H1 (cell line): Measurements from ENCODE around the gene MOGAT3. TPM values are rescaled to one million over a fixed set of nuclear protein-coding genes. Genes with fewer than 3 reads are reported as not detected.

Experiments used
- ATF2 ChIP-seq: IDR thresholded peaks from 2 replicates; pipeline ENCODE4 v1.6.1; 2012; ENCODE audit warnings: low read length, inconsistent platforms
- KDM5A ChIP-seq: fragments of 200-600 bp; IDR thresholded peaks from 2 replicates; pipeline ENCODE4 v1.7.1; 2012; ENCODE audit warnings: mild to moderate bottlenecking, low read length, inconsistent platforms, mixed read lengths
- RBBP5 ChIP-seq: IDR thresholded peaks from 2 replicates; pipeline ENCODE4 v1.7.1; 2012; ENCODE audit warnings: low read depth, mild to moderate bottlenecking, inconsistent platforms, low read length, moderate library complexity, borderline replicate concordance
- SIRT6 ChIP-seq: IDR thresholded peaks from one replicate; pipeline ENCODE4 v1.7.1; 2012; ENCODE audit warnings: low read length, inconsistent platforms
- TAF1 ChIP-seq: IDR thresholded peaks from 2 replicates; pipeline ENCODE4 v1.6.1; 2011; ENCODE audit warnings: mild to moderate bottlenecking, low read depth, low read length
- polyA plus RNA-seq, 7 experiments: library from polyadenylated mRNA; depleted of rRNA in 3 of 7; stranded (reverse) in 5 of 7; unstranded in 2 of 7; fragments of >200 nt in 5 of 7; fragments of 200-250 nt in 2 of 7; gene quantifications; 1 replicate in 5 of 7; 2 replicates in 1 of 7; 4 replicates in 1 of 7; pipeline versions ENCODE4 v1.2.1 to v1.2.3, GENCODE V29; 2011 to 2013; ENCODE audit warnings: missing spikeins in 2 of 7, mixed read lengths in 2 of 7
- total RNA-seq: library from RNA; stranded (reverse); fragmentation: NEBNext Ultra II Directional; extraction: Animal tissue kit (Norgen Biotek cat#: 25700); gene quantifications from 2 replicates; pipeline ENCODE4 v1.2.1, GENCODE V29; 2021

Gene MOGAT3
- total and polyA plus RNA-seq, 2 of the 8 experiments (the other 6 are each of a cell fraction or from before 2014, with no cell fraction given): 0.21 to 0.82 TPM

DNA sequence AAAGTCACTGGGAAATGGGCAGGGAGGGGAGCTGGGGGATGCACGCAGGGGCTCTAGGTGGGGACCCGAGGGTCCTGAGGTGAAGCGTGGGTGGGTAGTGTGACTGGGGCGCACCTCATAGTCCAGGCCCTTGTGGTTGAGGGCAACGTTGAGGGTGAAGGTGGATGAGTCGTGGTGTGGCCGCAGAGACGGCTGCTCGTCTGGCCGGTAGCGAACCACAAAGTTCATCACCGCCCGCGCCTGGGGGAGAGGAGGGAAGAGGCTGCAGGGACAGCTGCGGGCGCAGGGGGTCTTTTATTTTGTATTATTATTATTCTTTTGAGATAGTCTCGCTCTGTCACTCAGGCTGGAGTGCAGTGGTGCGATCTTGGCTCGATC, 5.8 kb upstream of the MOGAT3 start (continued):
- TF ChIP-seq ATF2 (no peak), TAF1 (no peak), SIRT6 (no peak), RBBP5 (no peak), KDM5A (no peak)
